NCI-H2196 treated with DMSO at 0.1 percent for 48 hours (cell line): ENCODE results near the gene EIF4B.

Experiments used
- DNase-seq: peaks from one replicate; lab custom pipeline; 2025; ENCODE audit not compliant: unreplicated experiment; lab: John Stamatoyannopoulos, UW

EIF4B gene

GRCh38 chr12:53056901-53057300, 50.6 kb downstream of the EIF4B start:
- DNase-seq = no peak

DNA sequence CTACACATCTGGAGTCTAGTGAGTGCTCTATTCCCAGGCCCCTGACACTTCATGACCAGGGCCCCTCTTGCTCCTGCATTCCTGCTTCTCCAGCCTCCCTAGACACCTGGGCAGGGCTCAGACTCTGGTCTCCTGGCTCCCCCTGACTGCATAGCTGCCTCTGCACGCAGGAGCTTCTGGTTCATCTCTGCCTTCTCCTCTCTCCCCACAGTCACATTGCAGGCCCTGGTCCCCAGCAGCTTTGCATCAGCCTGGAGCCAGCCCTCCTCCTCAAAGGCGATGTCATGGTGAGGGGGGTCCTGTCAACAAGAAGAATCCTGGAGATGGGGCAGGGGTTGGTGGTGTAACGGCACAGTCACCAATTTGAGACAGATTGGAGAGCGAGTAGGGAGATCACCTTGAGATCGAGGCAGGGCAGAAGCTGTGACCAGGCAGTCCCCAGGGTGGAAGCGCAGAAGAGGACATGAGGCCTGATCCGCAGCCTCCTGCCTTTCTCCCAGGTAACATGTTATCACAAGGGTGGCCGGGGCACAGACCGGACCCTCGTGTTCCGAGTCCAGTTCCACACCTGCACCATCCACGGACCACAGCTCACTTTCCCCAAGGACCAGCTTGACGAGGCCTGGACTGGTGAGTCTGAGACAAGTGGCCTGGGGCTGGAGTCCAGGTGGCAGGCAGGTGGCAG, 51.7 kb downstream of the EIF4B start:
- no peak for DNase-seq

DNA sequence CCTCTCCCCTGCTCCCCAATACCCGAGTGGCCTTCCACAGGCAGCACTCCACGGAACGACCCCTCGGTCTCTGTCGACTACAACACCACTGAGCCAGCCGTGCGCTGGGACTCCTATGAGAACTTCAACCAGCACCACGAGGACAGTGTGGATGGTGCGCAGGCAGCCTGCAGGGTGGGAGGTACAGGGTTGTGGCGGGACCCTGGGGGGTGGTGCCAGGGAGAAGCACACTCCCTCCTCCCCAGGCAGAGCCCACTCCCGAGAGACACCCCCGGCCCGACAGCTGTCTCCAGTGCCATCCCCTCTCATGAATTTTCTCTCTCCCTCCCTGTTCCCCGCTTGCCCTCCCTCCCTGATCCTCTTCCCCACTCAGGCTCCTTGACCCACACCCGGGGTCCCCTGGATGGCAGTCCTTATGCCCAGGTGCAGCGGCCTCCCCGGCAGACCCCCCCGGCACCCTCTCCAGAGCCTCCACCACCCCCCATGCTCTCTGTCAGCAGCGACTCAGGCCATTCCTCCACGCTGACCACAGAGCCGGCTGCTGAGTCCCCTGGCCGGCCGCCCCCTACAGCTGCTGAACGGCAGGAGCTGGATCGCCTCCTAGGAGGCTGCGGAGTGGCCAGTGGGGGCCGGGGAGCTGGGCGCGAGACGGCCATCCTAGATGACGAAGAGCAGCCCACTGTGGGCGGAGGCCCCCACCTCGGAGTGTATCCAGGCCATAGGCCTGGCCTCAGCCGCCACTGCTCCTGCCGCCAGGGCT, 52.6 kb downstream of the EIF4B start:
- DNase-seq = no peak

- no peak for DNase-seq
These were observed 53.3 kb downstream of the EIF4B start for GRCh38 chr12:53059434-53060063.

- DNase-seq = no peak
These were observed 53.9 kb downstream of the EIF4B start for GRCh38 chr12:53060064-53060720.

- peak; percentile 70 for DNase-seq
These were observed 54.5 kb downstream of the EIF4B start for GRCh38 chr12:53060721-53061276.

DNA sequence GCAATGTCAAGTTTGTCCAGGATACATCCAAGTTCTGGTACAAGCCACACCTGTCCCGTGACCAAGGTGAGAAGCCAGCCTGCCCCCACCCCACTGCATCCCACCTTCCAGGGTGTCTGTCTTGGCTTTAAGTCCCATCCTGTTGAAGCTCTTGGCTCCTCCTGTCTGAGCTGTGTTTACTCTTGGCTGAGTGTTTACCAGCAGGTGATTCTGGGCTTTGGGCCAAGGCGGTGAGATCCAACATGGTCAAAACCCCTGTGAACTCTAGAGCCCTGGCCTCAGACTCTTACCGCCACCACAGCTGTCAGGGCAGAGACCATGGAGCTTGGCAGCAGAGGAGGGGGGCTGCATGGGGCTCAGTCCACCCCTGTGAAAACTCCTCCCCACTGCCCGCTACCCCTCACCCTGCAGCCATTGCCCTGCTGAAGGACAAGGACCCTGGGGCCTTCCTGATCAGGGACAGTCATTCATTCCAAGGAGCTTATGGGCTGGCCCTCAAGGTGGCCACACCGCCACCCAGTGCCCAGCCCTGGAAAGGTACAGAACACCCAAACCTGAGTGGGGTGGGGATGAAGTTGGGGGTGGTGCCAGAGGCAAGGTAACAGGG, 55.3 kb downstream of the EIF4B start:
- DNase-seq = peak; percentile 90

DNA sequence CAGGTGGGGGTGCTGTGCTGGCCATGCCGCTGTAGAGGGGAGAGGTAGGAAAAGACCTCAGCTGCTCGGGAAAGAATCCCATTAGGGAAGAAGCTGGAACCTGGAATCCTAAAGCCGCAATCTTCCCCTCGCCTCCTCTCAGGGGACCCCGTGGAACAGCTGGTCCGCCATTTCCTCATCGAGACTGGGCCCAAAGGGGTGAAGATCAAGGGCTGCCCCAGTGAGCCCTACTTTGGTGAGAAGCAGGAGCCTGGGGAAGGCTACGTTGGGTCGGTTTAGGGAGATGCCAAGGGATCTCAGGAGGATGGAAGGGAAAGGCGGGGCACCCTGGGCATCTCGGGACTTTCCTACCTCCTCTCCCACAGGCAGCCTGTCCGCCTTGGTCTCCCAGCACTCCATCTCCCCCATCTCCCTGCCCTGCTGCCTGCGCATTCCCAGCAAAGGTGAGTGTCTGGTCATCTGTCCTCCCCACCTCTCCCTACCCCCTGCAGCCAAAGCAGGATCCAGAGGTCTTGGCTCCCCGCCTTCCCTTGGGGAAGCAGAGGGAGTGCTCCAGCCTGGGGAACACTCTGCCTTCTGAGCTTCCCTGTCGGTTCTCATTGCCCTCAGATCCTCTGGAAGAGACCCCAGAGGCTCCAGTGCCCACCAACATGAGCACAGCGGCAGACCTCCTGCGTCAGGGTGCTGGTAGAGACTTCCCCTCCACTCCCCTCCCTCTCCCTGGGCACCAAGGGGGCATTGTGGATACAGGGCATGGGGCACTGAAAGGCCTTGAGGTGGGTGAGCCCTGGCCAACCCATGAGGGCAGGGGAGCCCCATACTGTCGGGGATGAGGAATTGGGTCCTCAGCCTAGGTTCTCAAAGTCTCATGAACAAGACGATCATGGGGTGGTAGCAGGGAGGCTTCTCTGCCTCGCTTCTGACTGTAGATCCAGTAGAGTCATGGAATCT, 56.0 kb downstream of the EIF4B start:
- DNase-seq = no peak

GRCh38 chr12:53062977-53063707, 56.9 kb downstream of the EIF4B start:
- no peak for DNase-seq

- no peak for DNase-seq
These were observed 57.7 kb downstream of the EIF4B start for GRCh38 chr12:53063708-53064612.

DNA sequence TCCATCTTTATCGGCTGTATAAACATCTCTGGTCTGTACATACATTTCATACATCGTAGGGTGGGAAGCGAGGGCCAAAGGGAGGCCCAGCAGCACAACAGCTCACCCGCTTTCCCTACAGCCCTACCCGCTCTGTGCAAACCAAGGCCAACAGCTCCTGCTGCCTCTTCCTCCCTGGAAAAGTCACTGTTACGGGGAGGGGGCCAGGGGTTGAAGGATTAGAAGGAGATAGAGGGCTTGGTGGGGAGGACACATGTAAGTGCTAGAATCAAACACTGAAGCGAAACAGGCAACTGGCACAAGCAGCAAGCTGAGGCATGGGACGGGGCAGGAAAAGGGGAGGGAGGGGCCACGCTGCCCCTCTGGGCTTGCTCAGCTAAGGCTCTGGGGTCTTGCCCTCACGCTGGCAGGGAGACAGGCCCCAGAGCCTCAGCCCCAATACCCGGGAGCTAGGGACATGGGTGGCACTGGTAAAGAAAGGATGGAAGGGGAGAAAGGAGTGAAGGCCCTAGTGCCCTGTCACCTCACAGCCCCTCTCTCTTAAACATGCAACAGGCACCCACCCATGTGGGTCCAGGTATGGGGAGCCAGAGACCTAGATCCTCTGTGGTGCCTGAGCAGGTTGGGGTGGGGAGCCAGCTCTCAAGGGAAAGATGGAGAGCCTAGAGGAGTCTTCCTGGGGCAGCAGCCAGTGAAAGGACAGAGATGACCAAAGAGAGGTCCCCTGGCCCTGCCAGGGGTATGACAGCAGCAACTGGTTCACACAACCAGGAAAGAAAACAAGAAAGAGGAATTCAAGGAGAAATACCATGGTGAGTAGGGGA, 58.6 kb downstream of the EIF4B start:
- no peak for DNase-seq

DNA sequence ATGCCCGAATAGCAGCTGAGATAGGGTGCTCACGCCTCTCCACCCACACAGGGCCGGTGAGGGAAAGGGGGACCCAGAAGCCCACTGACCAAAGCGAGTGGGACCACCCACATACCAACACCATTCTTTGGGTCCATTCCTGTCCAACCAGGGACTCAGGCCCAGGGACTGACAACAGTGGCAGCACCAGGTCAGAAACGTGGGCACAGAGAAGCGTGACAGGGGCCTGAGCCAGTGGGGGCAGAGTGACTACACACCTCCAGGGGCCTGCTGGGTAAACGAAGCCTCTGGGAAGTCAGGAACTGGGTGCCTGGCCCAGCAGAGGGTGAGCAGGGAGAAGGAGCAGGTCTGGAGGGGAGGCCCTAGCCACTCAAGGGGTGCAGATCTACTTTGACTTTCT, 59.2 kb downstream of the EIF4B start:
- no peak for DNase-seq

DNA sequence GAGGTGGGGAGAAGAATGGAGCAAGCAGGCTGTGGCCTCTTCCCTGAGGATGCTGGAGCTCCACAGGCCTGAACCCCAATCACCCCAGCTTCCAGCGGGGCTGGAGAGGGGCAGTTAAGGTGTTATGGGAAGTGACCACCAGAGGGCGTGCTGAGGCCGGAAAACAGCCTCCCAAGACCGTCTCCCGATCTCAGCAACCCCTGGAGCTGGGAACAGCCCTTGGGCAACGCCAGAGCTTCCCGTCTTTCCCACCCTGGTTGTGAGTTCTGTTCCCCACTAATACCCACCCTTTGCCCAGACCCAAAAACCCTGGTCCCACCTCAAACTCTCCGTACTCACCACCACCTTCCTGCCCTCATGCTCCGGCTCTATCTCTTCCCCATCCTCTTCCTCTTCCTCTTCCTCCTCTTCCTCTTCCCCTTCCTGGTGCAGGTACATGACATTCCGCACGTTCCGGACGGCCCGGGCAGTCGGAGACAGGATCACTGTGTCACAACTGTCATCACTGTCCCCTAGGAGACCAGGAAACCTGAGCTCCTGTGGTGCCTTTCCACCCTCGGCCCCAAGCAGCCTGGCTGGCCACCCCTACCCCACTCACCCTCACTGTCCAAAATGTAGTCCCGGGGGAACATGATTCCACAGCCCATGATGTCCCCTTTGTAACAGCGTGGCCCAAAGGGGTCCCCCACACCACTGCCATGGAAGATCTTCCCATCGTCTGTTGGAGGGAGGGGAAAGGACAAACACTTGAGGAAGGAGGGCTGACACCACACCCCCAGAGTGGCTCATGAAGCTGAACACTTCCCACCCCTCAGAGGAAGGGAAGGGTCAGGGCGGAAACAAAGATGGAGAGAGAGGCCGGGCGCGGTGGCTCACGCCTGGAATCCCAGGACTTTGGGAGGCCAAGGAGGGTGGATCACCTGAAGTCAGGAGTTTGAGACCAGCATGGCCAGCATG, 60.0 kb downstream of the EIF4B start:
- DNase-seq = peak; percentile 69

DNA sequence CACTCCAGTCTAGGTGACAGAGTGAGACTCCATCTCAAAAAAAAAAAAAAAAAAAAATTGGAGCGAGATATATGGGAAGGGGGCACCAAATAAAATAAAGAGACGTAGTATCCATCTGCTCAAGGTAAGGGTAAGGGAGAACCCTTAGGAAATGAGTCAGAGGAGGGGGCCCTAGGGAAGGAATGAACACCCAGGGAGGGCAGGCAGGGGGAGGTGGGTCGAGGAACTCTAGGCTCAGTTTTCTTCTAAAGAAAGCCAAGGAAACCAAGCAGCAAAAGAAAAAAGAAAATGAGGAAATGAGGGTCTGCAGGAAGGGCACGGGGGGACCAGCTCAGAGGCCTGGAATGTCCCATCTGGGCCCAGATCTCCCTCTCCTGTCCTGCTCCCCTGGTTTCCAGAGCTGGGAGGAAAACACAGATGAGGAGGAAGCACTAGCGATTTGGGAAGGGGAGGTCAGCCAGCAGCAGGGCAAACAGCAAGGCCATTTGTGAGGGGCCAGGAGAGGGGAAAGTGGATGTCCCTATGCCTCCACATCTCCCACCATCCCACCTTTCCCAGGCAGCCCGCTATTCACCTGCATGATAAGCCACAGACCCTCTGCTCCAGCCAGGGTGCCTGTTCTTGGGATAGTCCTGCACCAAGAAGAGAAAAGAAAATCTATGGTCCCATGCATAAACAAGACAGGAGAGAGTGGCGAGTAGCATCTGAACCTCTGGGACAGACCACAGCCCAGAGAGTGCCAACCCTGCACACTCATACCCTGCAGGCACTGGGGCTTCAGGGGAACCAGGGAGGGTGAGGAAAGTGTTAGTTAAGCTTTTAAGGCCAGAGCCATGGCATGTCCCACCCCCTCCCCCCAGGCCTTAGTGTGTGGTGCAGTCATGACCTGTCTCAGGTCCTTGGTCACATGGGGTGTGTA, 61.1 kb downstream of the EIF4B start:
- DNase-seq = no peak
